GM12878 (cell line): ENCODE data around the gene UBE2C. TPM values are rescaled to one million over a fixed set of nuclear protein-coding genes. Genes with fewer than 3 reads are reported as not detected.

Experiments
- ATAC-seq: fragments of 200-7000 bp; cut with Tn5 transposase; 3 replicates; pipeline ENCODE4 v1.9.1; 2020; ENCODE audit warnings: mild to moderate bottlenecking, moderate library complexity
- Bru-seq: library from RNA; stranded (reverse); fragments of 400-500 nt; gene quantifications from one replicate; lab custom pipeline; 2021; lab: Mats Ljungman, UMichigan
- BruChase-seq, 2 experiments: library from RNA; stranded (reverse); fragments of 400-500 nt; gene quantifications; one replicate each; lab custom pipeline; 2021; lab: Mats Ljungman, UMichigan
- BruUV-seq: library from RNA; stranded (reverse); fragments of 400-500 nt; replicated peaks from 2 replicates; lab custom pipeline; 2021; lab: Mats Ljungman, UMichigan
- CTCF ChIA-PET: fragments of 300-600 bp; sonication (Branson Sonifier 250); formaldehyde crosslinking; extraction: SDS; loops from one replicate; lab custom pipeline; 2021; ENCODE audit warnings: inconsistent platforms; lab: Yijun Ruan, JAX
- POLR2A ChIA-PET: fragments of 350-600 bp; formaldehyde crosslinking; extraction: SDS; loops from one replicate; lab custom pipeline; 2021; ENCODE audit warnings: inconsistent platforms; lab: Charles Lee
- RAD21 ChIA-PET: fragments of 300-600 bp; sonication (Branson Sonifier 250); formaldehyde crosslinking; loops from one replicate; lab custom pipeline; 2023; ENCODE audit warnings: antibody characterized with exemption; ENCODE audit not compliant: unreplicated experiment; lab: Charles Lee
- SMC1A ChIA-PET: fragments of 300-600 bp; sonication (Branson Sonifier 250); formaldehyde crosslinking; loops from one replicate; lab custom pipeline; 2023; ENCODE audit not compliant: unreplicated experiment, uncharacterized antibody; lab: Charles Lee
- DNase-seq: peaks from one replicate; pipeline ENCODE4 v3.0.0-alpha.2; 2011; ENCODE audit warnings: low read depth, low spot score
- FAIRE-seq: peaks from 3 replicates; lab custom pipeline; 2011; peaks lifted over from hg19 to GRCh38; lab: Jason Lieb, UNC
- H2AFZ ChIP-seq: 2 replicates; pipeline ENCODE4 v1.6.0; 2011; ENCODE audit warnings: low read depth, low read length, control low read depth; ENCODE audit not compliant: control insufficient read depth
- H3K27ac ChIP-seq: 2 replicates; pipeline ENCODE4 v1.5.1; 2011; ENCODE audit warnings: control low read depth; ENCODE audit not compliant: control insufficient read depth, insufficient read depth
- H3K27me3 ChIP-seq, 2 experiments: replicated peaks in 1 of 2; 2 replicates each; pipeline versions ENCODE4 v1.6.0 to v1.6.1; 2011; ENCODE audit warnings: low read length in 1 of 2; ENCODE audit not compliant: control insufficient read depth in 2 of 2, insufficient read depth in 2 of 2
- H3K36me3 ChIP-seq, 2 experiments: 2 replicates each; pipeline ENCODE4 v1.5.1; 2011; ENCODE audit warnings: low read length in 1 of 2; ENCODE audit not compliant: control insufficient read depth in 2 of 2, insufficient read depth in 2 of 2
- H3K4me1 ChIP-seq: 2 replicates; pipeline ENCODE4 v1.6.1; 2011; ENCODE audit warnings: mild to moderate bottlenecking, low read length, moderate library complexity, mixed read lengths; ENCODE audit not compliant: control insufficient read depth, insufficient read depth
- H3K4me2 ChIP-seq: 2 replicates; pipeline ENCODE4 v1.6.0; 2011; ENCODE audit warnings: control low read depth; ENCODE audit not compliant: control insufficient read depth, insufficient read depth
- H3K4me3 ChIP-seq: fragments of 200-600 bp; sonication (generic); 2 replicates; pipeline ENCODE4 v1.5.1; 2016
- H3K79me2 ChIP-seq: 2 replicates; pipeline ENCODE4 v1.6.0; 2011; ENCODE audit warnings: low read length; ENCODE audit not compliant: control insufficient read depth, insufficient read depth
- H3K9ac ChIP-seq: 2 replicates; pipeline ENCODE4 v1.8.0; 2011; ENCODE audit warnings: low read length, control low read depth, mixed read lengths; ENCODE audit not compliant: control insufficient read depth, insufficient read depth
- H3K9me3 ChIP-seq: replicated peaks from 3 replicates; pipeline ENCODE4 v1.5.1; 2011; ENCODE audit warnings: mild to moderate bottlenecking, low read length; ENCODE audit not compliant: control insufficient read depth, insufficient read depth
- H4K20me1 ChIP-seq: 2 replicates; pipeline ENCODE4 v1.6.0; 2011; ENCODE audit not compliant: control insufficient read depth, insufficient read depth
- FOS ChIP-seq: IDR thresholded peaks from 3 replicates; pipeline ENCODE4 v1.6.1; 2011; ENCODE audit warnings: borderline replicate concordance; ENCODE audit not compliant: insufficient read length; ENCODE audit errors: extremely low read depth
- IKZF1 ChIP-seq: fragments of 450-650 bp; conservative IDR thresholded peaks from 2 replicates; pipeline ENCODE4 v1.6.1; 2017; ENCODE audit warnings: antibody characterized with exemption, mild to moderate bottlenecking
- IRF5 ChIP-seq: fragments of 450-650 bp; IDR thresholded peaks from 2 replicates; pipeline ENCODE4 v1.6.1; 2017; ENCODE audit warnings: borderline replicate concordance
- NFIC ChIP-seq: IDR thresholded peaks from 2 replicates; pipeline ENCODE4 v1.6.1; 2012; ENCODE audit warnings: low read depth, mild to moderate bottlenecking, inconsistent platforms, low read length, moderate library complexity
- NFYA ChIP-seq: IDR thresholded peaks from 2 replicates; pipeline ENCODE4 v1.6.1; 2011; ENCODE audit warnings: low read depth, mild to moderate bottlenecking, low read length, improper control_type of control experiment, borderline replicate concordance
- POLR2A ChIP-seq: IDR thresholded peaks from 2 replicates; pipeline ENCODE4 v1.6.1; 2011; ENCODE audit warnings: low read depth, mild to moderate bottlenecking, low read length
- RAD21 ChIP-seq: IDR thresholded peaks from 2 replicates; pipeline ENCODE4 v1.6.1; 2011; ENCODE audit warnings: mild to moderate bottlenecking, low read depth, low read length, moderate library complexity; ENCODE audit not compliant: insufficient read depth
- USF1 ChIP-seq: IDR thresholded peaks from 2 replicates; pipeline ENCODE4 v1.6.1; 2011; ENCODE audit warnings: borderline replicate concordance, low read depth, mild to moderate bottlenecking, moderate library complexity, mixed read lengths, low read length; ENCODE audit not compliant: insufficient read depth; ENCODE audit errors: extremely low read length
- YY1 ChIP-seq: IDR thresholded peaks from 2 replicates; pipeline ENCODE4 v1.6.1; 2011; ENCODE audit warnings: low read depth, mild to moderate bottlenecking, low read length
- WGBS: methylation state at CpG from one replicate; pipeline ENCODE4 v1.1.6; 2016; ENCODE audit warnings: low lambda C conversion rate; ENCODE audit not compliant: insufficient replicate concordance, insufficient coverage; ENCODE audit errors: missing lambda C conversion rate; 5-methylcytosine and 5-hydroxymethylcytosine counted together
- in situ Hi-C: fragments of 300-500 bp; cut with MboI; formaldehyde crosslinking; loops from 9 replicates; pipeline ENCODE4 v1.14.3; 2018; ENCODE audit warnings: mixed read lengths
- intact Hi-C: fragments of 100-400 bp; cut with micrococcal nuclease; formaldehyde crosslinking; loops from one replicate; pipeline ENCODE4 v1.14.2; 2022; ENCODE audit not compliant: unreplicated experiment
- long read RNA-seq, 2 experiments: library from polyadenylated mRNA; unstranded; transcript quantifications; one replicate each; pipeline ENCODE4 v2.0.0, GENCODE V29; 2019 to 2020
- polyA minus RNA-seq, 3 experiments: library from RNA; depleted of rRNA, polyadenylated mRNA; stranded (reverse); fragments of >200 nt; gene quantifications; 2 replicates each; pipeline ENCODE4 v1.2.3, GENCODE V29; 2011
- polyA plus RNA-seq, 11 experiments: library from polyadenylated mRNA; depleted of rRNA in 4 of 11; unstranded in 6 of 11; stranded (reverse) in 5 of 11; fragments of >200 nt; fragmentation: Nextera tagmentation in 4 of 11; fragmentation: Illumina TruSeq in 1 of 11; extraction: Ambion mirVana in 4 of 11; extraction: Trizol in 1 of 11; gene quantifications; 1 replicate in 1 of 11; 2 replicates in 10 of 11; pipeline versions ENCODE4 v1.2.1 to v1.2.3, GENCODE V29; 2011 to 2016; ENCODE audit warnings: inconsistent platforms in 2 of 11, missing spikeins in 2 of 11, low read depth in 1 of 11
- total RNA-seq, 4 experiments: library from RNA; depleted of rRNA in 3 of 4; stranded (reverse); fragments of >200 nt in 3 of 4; fragmentation: Illumina TruSeq in 1 of 4; extraction: Trizol in 1 of 4; gene quantifications; 2 replicates each; pipeline versions ENCODE4 v1.2.1 to v1.2.3, GENCODE V29; 2013 to 2021

Gene UBE2C
- 3.5 and 5.6 TPM in 2 replicates for total RNA-seq (2013; cell fraction: nucleolus; rRNA removed)
- total RNA-seq (2014; rRNA removed) (174 and 186 TPM in 2 replicates), total RNA-seq (2014; rRNA removed; fragmentation: Illumina TruSeq; extraction: Trizol) (115 and 117 TPM in 2 replicates), total RNA-seq (2021) (133 and 141 TPM in 2 replicates), polyA plus RNA-seq (2011; rRNA removed) (139 and 175 TPM in 2 replicates), polyA plus RNA-seq (2014; fragmentation: Illumina TruSeq; extraction: Trizol) (163 and 178 TPM in 2 replicates), polyA plus RNA-seq (2014; fragmentation: Nextera tagmentation; extraction: Ambion mirVana) (100 to 1,000 TPM in 1 of 2 experiments, 10 to 100 TPM in 1; 86.2 to 140 TPM), polyA plus RNA-seq (2014; rRNA removed) (229 and 243 TPM in 2 replicates), polyA plus RNA-seq (2016; fragmentation: Nextera tagmentation; extraction: Ambion mirVana) (100 to 1,000 TPM; 396 to 412 TPM), polyA minus RNA-seq (2011; rRNA and poly(A)+ RNA removed) (59.9 and 79.5 TPM in 2 replicates), Bru-seq, nascent RNA (percentile 86 among the genes with signal in this experiment), BruChase-seq, experiment 1, labeled RNA remaining after a 6-hour chase (percentile 97 among the genes with signal in this experiment), BruChase-seq, experiment 2, labeled RNA remaining after a 2-hour chase (percentile 96 among the genes with signal in this experiment)
- 135 TPM for polyA plus RNA-seq (2011; ENCODE audit: low read depth)
- 226 and 261 TPM in 2 replicates for polyA plus RNA-seq (2011; cell fraction: cytosol; rRNA removed)
- polyA plus RNA-seq (2011; cell fraction: nucleus; rRNA removed), result 90.0 and 96.1 TPM in 2 replicates
- 100 and 106 TPM in 2 replicates for polyA plus RNA-seq (2012)
- 56.4 and 68.8 TPM in 2 replicates for polyA minus RNA-seq (2011; cell fraction: cytosol; rRNA and poly(A)+ RNA removed)
- polyA minus RNA-seq (2011; cell fraction: nucleus; rRNA and poly(A)+ RNA removed), result 20.3 and 24.9 TPM in 2 replicates
- long read RNA-seq, experiment 1, transcript UBE2C-205 (6 exons, 914 nt), result minor isoform, 5 of 175 reads
- long read RNA-seq, experiment 1, transcript UBE2C-203 (5 exons, 665 nt), result minor isoform, 8 of 175 reads
- long read RNA-seq, experiment 1, transcript UBE2C-204 (6 exons, 850 nt), result major isoform, 154 of 175 reads
- long read RNA-seq, experiment 1, partial matches to known transcripts, result 1 of 175 reads
- long read RNA-seq, experiment 1, other reads (novel, unspliced or antisense), result 7 of 175 reads
- long read RNA-seq, experiment 2, transcript UBE2C-204 (6 exons, 850 nt), result major isoform, 432 of 526 reads
- long read RNA-seq, experiment 2, transcript UBE2C-205 (6 exons, 914 nt), result minor isoform, 44 of 526 reads
- long read RNA-seq, experiment 2, transcript UBE2C-203 (5 exons, 665 nt), result minor isoform, 15 of 526 reads
- long read RNA-seq, experiment 2, partial matches to known transcripts, result 11 of 526 reads
- long read RNA-seq, experiment 2, other reads (novel, unspliced or antisense), result 16 of 526 reads

GRCh38 chr20:45812157-45813005, at the start of gene UBE2C:
TSS of gene UBE2C (plus strand) at chr20:45812644. CDS start at chr20:45812696, 52 bp downstream.
- Histone ChIP-seq H3K9me3 (no peaks in the 10 kb centered on the region; the same call in 2 of the 3 replicates), H3K9ac (peak within 1 kb of the TSS; percentile 96), H3K27ac (peak within 1 kb of the TSS; percentile 93), H2AFZ (peak within 1 kb of the TSS; percentile 74), H3K27me3 (no peaks in the 10 kb centered on the region), H3K4me2 (peak within 1 kb of the TSS; percentile 79), H3K4me1 (no peaks in the 10 kb centered on the region), H3K36me3 (peaks cover 15 to 28% of the 10 kb centered on the region in 2 experiments), H3K79me2 (peaks cover 20% of the 10 kb centered on the region), H4K20me1 (no peaks in the 10 kb centered on the region), H3K4me3 (peak within 1 kb of the TSS; percentile 85)
- SMC1A ChIA-PET, result interaction anchor here (0.7 to 1.9 kb wide), 5 partner anchors 13 to 162 kb away, joined by 3 to 6 read pairs (median 3); no protein-coding TSS in a partner anchor
- WGBS, result 2% methylated on average over 65 of the region's 65 CpGs
- intact Hi-C loops, result loop anchor here (5.0 kb wide), 2 partner anchors 45 to 150 kb away; partner anchors contain the start of genes ACOT8 and ZSWIM3
- RAD21 ChIA-PET, result interaction anchor here (1.2 to 2.5 kb wide), 9 partner anchors 12 to 157 kb away, joined by 3 to 9 read pairs (median 4); partner anchors contain the start of gene ZSWIM1
- ATAC-seq (peak; percentile 100), FAIRE-seq (peak; percentile 86), DNase-seq (peak; percentile 98)
- no TSS peak for BruUV-seq
- POLR2A ChIA-PET, result interaction anchor here (1.0 to 1.6 kb wide), 5 partner anchors 29 to 158 kb away, joined by 4 to 8 read pairs (median 5); partner anchors contain the start of genes ACOT8 and ZSWIM3
- CTCF ChIA-PET, result interaction anchor here (1.2 to 2.5 kb wide), 7 partner anchors 12 to 164 kb away, joined by 3 to 18 read pairs (median 5); no protein-coding TSS in a partner anchor
- in situ Hi-C loops, result loop anchor here (25.0 kb wide), 1 partner anchor 550 kb away; no protein-coding TSS in a partner anchor
- TF ChIP-seq NFYA (peak; percentile 95), NFIC (peak; percentile 26; the same call in 1 of the 2 replicates), FOS (peak; percentile 99), IRF5 (no peak), YY1 (0 out of 2 replicates have a peak, but pooled peaks have one; percentile 15), POLR2A (peak; percentile 88), RAD21 (no peak), IKZF1 (peak; percentile 57; the same call in 1 of the 2 replicates), USF1 (peak; percentile 79)
